ENCODE results near the gene CCDC12.

The CCDC12 gene

GRCh38 chr3:46976326-46977190 lies at the start of gene CCDC12:
Gene CCDC12, minus strand, starts transcription at chr3:46976745. Its CDS starts 13 bp downstream, at chr3:46976732.
- peak; percentile 89 to 93 for DNase-seq

- no peak for DNase-seq
These were observed 48.4 kb upstream of the CCDC12 start for GRCh38 chr3:47024932-47025331.

GRCh38 chr3:47022641-47023071 lies 46.1 kb upstream of the CCDC12 start:
- no peak for DNase-seq

- DNase-seq: no peak
These were observed 43.8 kb upstream of the CCDC12 start for GRCh38 chr3:47020311-47020710.

- DNase-seq: peak in 1 of 2 experiments; percentile 40
These were observed 42.7 kb upstream of the CCDC12 start for GRCh38 chr3:47019201-47019600.

- DNase-seq: no peak
These were observed 41.7 kb upstream of the CCDC12 start for GRCh38 chr3:47018269-47018611.

- DNase-seq: no peak
These were observed 41.1 kb upstream of the CCDC12 start for GRCh38 chr3:47017504-47018268.

- DNase-seq: peak in 1 of 2 experiments; percentile 43
These were observed 40.4 kb upstream of the CCDC12 start for GRCh38 chr3:47016934-47017435.

GRCh38 chr3:47016086-47016933 lies 39.8 kb upstream of the CCDC12 start:
- no peak for DNase-seq

GRCh38 chr3:47015151-47015550 lies 38.6 kb upstream of the CCDC12 start:
- DNase-seq: no peak

GRCh38 chr3:47014036-47014435 lies 37.5 kb upstream of the CCDC12 start:
- DNase-seq: no peak

GRCh38 chr3:47013231-47013630 lies 36.7 kb upstream of the CCDC12 start:
- no peak for DNase-seq

GRCh38 chr3:47012342-47013230 lies 36.0 kb upstream of the CCDC12 start:
- no peak for DNase-seq

- DNase-seq: no peak
These were observed 34.8 kb upstream of the CCDC12 start for GRCh38 chr3:47011371-47011770.

GRCh38 chr3:47010910-47011309 lies 34.4 kb upstream of the CCDC12 start:
- DNase-seq: no peak

- DNase-seq: no peak
These were observed 33.7 kb upstream of the CCDC12 start for GRCh38 chr3:47010111-47010712.

GRCh38 chr3:47009225-47010110 lies 32.9 kb upstream of the CCDC12 start:
- DNase-seq: peak; percentile 54 to 66

- DNase-seq: no peak
These were observed 32.3 kb upstream of the CCDC12 start for GRCh38 chr3:47008851-47009224.

- no peak for DNase-seq
These were observed 31.8 kb upstream of the CCDC12 start for GRCh38 chr3:47008234-47008796.
